Upper lobe of left lung (tissue), 4 donors: ENCODE measurements around the gene NKAIN4.

Experiments used
- POLR2AphosphoS5 ChIP-seq, 2 donors: sonication (generic); formaldehyde crosslinking; IDR thresholded peaks; one replicate each; pipeline ENCODE4 v1.5.1; 2017; ENCODE audit warnings: antibody characterized with exemption in 2 of 2
- TF ChIP-seq, protein P1 (sequence below), 6 experiments: fragments of 450-650 bp in 4 of 6; fragments of 200-600 bp in 2 of 6; sonication (generic) in 2 of 6; IDR thresholded peaks; one replicate each; pipeline ENCODE4 v1.5.1; 2016 to 2019; ENCODE audit warnings: antibody characterized with exemption in 6 of 6

- no peak for TF ChIP-seq POLR2AphosphoS5 (IDR thresholded peaks at IDR 0.05)
- TF ChIP-seq, protein P1, sequence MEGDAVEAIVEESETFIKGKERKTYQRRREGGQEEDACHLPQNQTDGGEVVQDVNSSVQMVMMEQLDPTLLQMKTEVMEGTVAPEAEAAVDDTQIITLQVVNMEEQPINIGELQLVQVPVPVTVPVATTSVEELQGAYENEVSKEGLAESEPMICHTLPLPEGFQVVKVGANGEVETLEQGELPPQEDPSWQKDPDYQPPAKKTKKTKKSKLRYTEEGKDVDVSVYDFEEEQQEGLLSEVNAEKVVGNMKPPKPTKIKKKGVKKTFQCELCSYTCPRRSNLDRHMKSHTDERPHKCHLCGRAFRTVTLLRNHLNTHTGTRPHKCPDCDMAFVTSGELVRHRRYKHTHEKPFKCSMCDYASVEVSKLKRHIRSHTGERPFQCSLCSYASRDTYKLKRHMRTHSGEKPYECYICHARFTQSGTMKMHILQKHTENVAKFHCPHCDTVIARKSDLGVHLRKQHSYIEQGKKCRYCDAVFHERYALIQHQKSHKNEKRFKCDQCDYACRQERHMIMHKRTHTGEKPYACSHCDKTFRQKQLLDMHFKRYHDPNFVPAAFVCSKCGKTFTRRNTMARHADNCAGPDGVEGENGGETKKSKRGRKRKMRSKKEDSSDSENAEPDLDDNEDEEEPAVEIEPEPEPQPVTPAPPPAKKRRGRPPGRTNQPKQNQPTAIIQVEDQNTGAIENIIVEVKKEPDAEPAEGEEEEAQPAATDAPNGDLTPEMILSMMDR (IDR thresholded peaks at IDR 0.05) = peak; percentile 56 to 84 (median 74)
These were observed 36.6 kb upstream of the NKAIN4 start for GRCh38 chr20:63290677-63291472.
